BLaER1 treated with 17β-estradiol and CSF1 and Interleukin-3, amounts not matched to agents 10 nM and 100 nM (cell line): Measurements from ENCODE around the gene AMPH.
"Not testable (repeated sequence)": the region's sequence is repeated elsewhere in the genome, so short reads cannot be mapped to it uniquely, and the experiment has no call there.

ENCODE experiments used
- H3K27ac ChIP-seq, 11 experiments: shearing (Covaris generic); formaldehyde crosslinking; 2 replicates each; pipeline ENCODE4 v1.8.1; 2022
- H3K27me3 ChIP-seq, 11 experiments: shearing (Covaris generic); formaldehyde crosslinking; 2 replicates each; pipeline ENCODE4 v1.8.1; 2022
- H3K36me3 ChIP-seq, 11 experiments: shearing (Covaris generic); formaldehyde crosslinking; 2 replicates each; pipeline ENCODE4 v1.8.1; 2022
- H3K4me1 ChIP-seq, 10 experiments: shearing (Covaris generic); formaldehyde crosslinking; 2 replicates each; pipeline ENCODE4 v1.8.1; 2022
- H3K4me2 ChIP-seq, 11 experiments: shearing (Covaris generic); formaldehyde crosslinking; 2 replicates each; pipeline ENCODE4 v1.8.1; 2022
- H3K4me3 ChIP-seq, 10 experiments: shearing (Covaris generic); formaldehyde crosslinking; 2 replicates each; pipeline ENCODE4 v1.8.1; 2022
- H3K9ac ChIP-seq, 11 experiments: shearing (Covaris generic); formaldehyde crosslinking; 2 replicates each; pipeline ENCODE4 v1.8.1; 2022
- H3K9me3 ChIP-seq, 11 experiments: shearing (Covaris generic); formaldehyde crosslinking; replicated peaks in 1 of 11; 2 replicates each; pipeline ENCODE4 v1.8.1; 2022
- H4K20me1 ChIP-seq, 11 experiments: shearing (Covaris generic); formaldehyde crosslinking; 2 replicates each; pipeline ENCODE4 v1.8.1; 2022
- Cebpa-rat ChIP-seq, 11 experiments: shearing (Covaris generic); IDR thresholded peaks; 2 replicates each; pipeline ENCODE4 v1.8.1; 2022

Gene AMPH

DNA sequence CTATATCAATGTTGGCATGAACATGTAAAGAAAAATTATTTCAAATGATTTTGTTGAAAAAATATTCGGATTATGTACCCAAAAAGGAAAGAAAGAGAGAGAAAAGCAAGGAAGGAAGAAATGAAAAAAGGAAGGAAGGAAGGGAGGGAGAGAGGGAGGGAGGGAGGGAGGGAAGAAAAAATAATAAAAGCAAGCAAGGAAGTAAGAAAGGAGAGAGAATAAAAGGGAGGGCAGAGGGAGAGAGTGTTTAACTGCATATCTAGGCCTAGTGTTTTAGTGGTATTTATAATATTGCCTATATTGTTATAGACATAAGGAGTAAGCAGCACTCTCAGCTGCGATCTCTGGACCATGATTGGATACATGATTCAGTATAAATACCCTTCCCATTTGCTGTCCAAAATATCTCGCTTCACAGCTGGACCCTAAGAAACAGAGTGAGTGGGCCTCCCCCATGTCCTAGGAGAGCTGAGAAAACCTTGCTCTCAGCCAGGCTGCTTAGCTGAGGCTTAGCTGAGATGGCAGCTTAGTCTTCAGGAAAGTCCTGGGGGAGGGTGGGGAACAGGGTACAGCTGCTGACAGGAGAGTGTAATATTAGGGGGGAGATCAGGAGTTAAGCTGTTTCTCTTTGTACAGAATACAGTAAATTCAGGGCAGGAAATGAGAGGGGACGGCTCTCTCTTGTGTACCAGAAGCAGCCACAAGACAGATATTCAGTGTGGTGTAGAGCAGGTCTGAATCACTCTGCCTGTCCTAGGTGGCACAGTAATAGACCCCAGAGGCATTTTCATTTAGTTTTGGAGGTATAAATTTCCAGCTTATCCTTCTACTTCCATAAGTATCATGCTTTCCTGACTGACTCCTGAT lies 291.0 kb downstream of the AMPH start:
- Histone ChIP-seq H3K27ac (peak overlapping the region in 9 of 11 experiments; percentile 36 to 63 (median 52); a peak in 16 of 22 replicates), H3K27me3 (no peaks in the 10 kb centered on the region), H3K4me1 (peaks cover 39 to 76% (median 50%) of the 10 kb centered on the region in 10 experiments), H4K20me1 (no peaks in the 10 kb centered on the region), H3K9ac (peak overlapping the region in 4 of 11 experiments; percentile 26 to 50 (median 43); a peak in 3 of 22 replicates), H3K9me3 (no peaks in the 10 kb centered on the region), H3K4me2 (peak overlapping the region; percentile 29 to 86 (median 73); a peak in 20 of 22 replicates), H3K36me3 (no peaks in the 10 kb centered on the region), H3K4me3 (peak overlapping the region in 1 of 10 experiments; percentile 22; a peak in 2 of 20 replicates)
- no peak for TF ChIP-seq Cebpa-rat (IDR thresholded peaks at IDR 0.05)

DNA sequence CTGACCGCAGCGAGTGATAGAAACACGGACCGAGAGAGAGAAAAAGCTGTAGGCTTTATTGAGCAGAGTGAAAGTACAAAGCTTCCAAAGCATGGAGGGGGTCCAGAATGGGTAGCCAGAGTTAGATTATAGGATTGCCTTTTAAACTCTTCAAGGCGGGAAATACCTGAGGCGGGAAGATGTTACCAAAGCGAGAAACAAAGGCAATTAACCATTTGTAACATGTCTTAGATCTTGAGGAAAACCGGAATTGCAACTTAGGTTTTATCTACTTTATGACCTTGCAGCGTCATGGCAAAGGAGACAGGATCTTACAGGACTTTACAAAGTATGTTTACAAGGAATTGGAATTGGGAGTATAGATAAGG lies 295.0 kb downstream of the AMPH start:
- H4K20me1 ChIP-seq, H3K36me3 ChIP-seq, H3K9me3 ChIP-seq, H3K27me3 ChIP-seq: not testable (repeated sequence)
- peak overlapping the region in 7 of 10 experiments; percentile 46 to 69 (median 55); a peak in 11 of 20 replicates for H3K4me3 ChIP-seq
- peak overlapping the region; percentile 63 to 92 (median 82) for H3K4me2 ChIP-seq
- peaks cover 35 to 54% (median 42%) of the 10 kb centered on the region in 10 experiments for H3K4me1 ChIP-seq
- H3K9ac ChIP-seq = peak overlapping the region; percentile 16 to 80 (median 65); a peak in 20 of 22 replicates
- peak overlapping the region; percentile 28 to 85 (median 74); a peak in 21 of 22 replicates for H3K27ac ChIP-seq

- peak overlapping the region; percentile 34 to 85 (median 74) for H3K27ac ChIP-seq
- H3K4me3 ChIP-seq = peak overlapping the region in 8 of 10 experiments; percentile 36 to 69 (median 54); a peak in 16 of 20 replicates
- no peak for TF ChIP-seq Cebpa-rat (IDR thresholded peaks at IDR 0.05)
- H3K4me2 ChIP-seq = peak overlapping the region; percentile 63 to 98 (median 85)
- H3K36me3 ChIP-seq = peaks cover 0 to 4% (median 0%) of the 10 kb centered on the region in 11 experiments; a peak in 3 of 22 replicates
- H3K9ac ChIP-seq = peak overlapping the region; percentile 16 to 80 (median 69); a peak in 20 of 22 replicates
- peaks cover 33 to 52% (median 37%) of the 10 kb centered on the region in 10 experiments for H3K4me1 ChIP-seq
- no peaks in the 10 kb centered on the region for H3K9me3 ChIP-seq
- H4K20me1 ChIP-seq = no peaks in the 10 kb centered on the region; a peak in 1 of 22 replicates
- no peaks in the 10 kb centered on the region for H3K27me3 ChIP-seq
Measured at GRCh38 chr7:38335492-38336147, 295.6 kb downstream of the AMPH start.

DNA sequence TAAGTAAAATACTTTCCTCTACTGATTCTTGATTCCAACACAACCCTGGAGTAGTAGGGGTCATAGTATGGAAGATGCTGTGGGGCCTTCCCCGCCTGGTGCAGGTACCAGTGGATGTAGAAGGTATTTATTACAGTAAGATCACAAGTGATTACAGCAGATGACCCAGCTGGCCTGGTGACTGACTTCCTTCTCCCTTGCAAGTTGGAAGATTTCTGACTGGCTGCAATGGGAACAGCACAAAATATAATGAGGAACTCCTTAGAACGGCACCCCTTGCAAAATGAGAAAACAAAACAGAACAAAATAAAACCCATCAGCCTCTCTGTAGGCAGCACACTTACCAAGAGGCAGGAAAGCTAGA lies 296.1 kb downstream of the AMPH start:
- peak overlapping the region; percentile 34 to 85 (median 74) for H3K27ac ChIP-seq
- peaks cover 28 to 47% (median 32%) of the 10 kb centered on the region in 10 experiments for H3K4me1 ChIP-seq
- H4K20me1 ChIP-seq = no peaks in the 10 kb centered on the region; a peak in 1 of 22 replicates
- TF ChIP-seq Cebpa-rat (IDR thresholded peaks at IDR 0.05) = no peak
- peak overlapping the region in 10 of 11 experiments; percentile 8 to 80 (median 67); a peak in 19 of 22 replicates for H3K9ac ChIP-seq
- no peaks in the 10 kb centered on the region for H3K9me3 ChIP-seq
- H3K36me3 ChIP-seq = peaks cover 0 to 9% (median 0%) of the 10 kb centered on the region in 11 experiments; a peak in 9 of 22 replicates
- H3K4me2 ChIP-seq = peak overlapping the region; percentile 63 to 98 (median 85)
- no peaks in the 10 kb centered on the region for H3K27me3 ChIP-seq
- H3K4me3 ChIP-seq = peak overlapping the region in 8 of 10 experiments; percentile 36 to 69 (median 54); a peak in 16 of 20 replicates

DNA sequence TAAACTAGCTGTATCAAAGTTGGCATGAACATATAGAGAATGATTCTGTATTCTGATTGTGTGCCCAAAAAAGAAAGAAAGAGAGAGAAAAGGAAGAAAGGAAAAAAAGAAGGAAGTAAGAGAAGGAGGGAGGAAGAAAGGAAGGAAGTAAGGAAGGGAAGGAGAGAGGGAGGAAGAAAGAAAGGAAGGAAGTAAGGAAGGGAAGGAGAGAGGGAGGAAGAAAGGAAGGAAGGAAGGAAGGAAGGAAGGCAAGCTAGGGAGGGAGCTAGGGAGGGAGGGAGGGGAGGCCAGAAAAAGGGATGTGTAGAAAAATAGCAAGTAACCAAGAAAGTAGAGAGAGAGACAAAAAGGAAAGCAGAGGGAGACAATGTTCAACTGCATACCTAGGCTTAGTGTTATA lies 297.0 kb downstream of the AMPH start:
- H3K4me3 ChIP-seq = peak overlapping the region in 5 of 10 experiments; percentile 49 to 69 (median 58); a peak in 4 of 20 replicates
- H4K20me1 ChIP-seq = no peaks in the 10 kb centered on the region; a peak in 1 of 22 replicates
- no peak for TF ChIP-seq Cebpa-rat (IDR thresholded peaks at IDR 0.05)
- peaks cover 0 to 19% (median 0%) of the 10 kb centered on the region in 11 experiments; a peak in 9 of 22 replicates for H3K36me3 ChIP-seq
- peak overlapping the region; percentile 63 to 98 (median 85); a peak in 19 of 22 replicates for H3K4me2 ChIP-seq
- H3K9me3 ChIP-seq = peaks cover 0 to 3% (median 0%) of the 10 kb centered on the region in 11 experiments; a peak in 1 of 22 replicates
- peaks cover 27 to 42% (median 31%) of the 10 kb centered on the region in 10 experiments for H3K4me1 ChIP-seq
- H3K27me3 ChIP-seq = no peaks in the 10 kb centered on the region
- peak overlapping the region in 2 of 11 experiments; percentile 75 to 79; a peak in 4 of 22 replicates for H3K9ac ChIP-seq
- H3K27ac ChIP-seq = peak overlapping the region in 6 of 11 experiments; percentile 69 to 84 (median 77); a peak in 11 of 22 replicates
